ENCODE measurements around the gene CELA2A.
"Not testable (repeated sequence)": the region's sequence is repeated elsewhere in the genome, so short reads cannot be mapped to it uniquely, and the experiment has no call there.

Gene CELA2A

GRCh38 chr1:15443281-15443680, 13.3 kb upstream of the CELA2A start:
- DNase-seq, result no peak

- DNase-seq, result no peak
These were observed 11.8 kb upstream of the CELA2A start for GRCh38 chr1:15444468-15445389.

GRCh38 chr1:15445390-15446122, 11.0 kb upstream of the CELA2A start:
- DNase-seq, result no peak

- DNase-seq, result no peak
These were observed 10.3 kb upstream of the CELA2A start for GRCh38 chr1:15446212-15446611.

GRCh38 chr1:15448877-15449462, 7.6 kb upstream of the CELA2A start:
- DNase-seq, result no peak

GRCh38 chr1:15449567-15449966, 7.0 kb upstream of the CELA2A start:
- DNase-seq, result no peak

GRCh38 chr1:15451014-15451722, 5.4 kb upstream of the CELA2A start:
- no peak for DNase-seq

GRCh38 chr1:15452216-15452615, 4.3 kb upstream of the CELA2A start:
- DNase-seq, result no peak

- no peak for DNase-seq
These were observed 3.5 kb upstream of the CELA2A start for GRCh38 chr1:15452866-15453571.

GRCh38 chr1:15453734-15454133, 2.8 kb upstream of the CELA2A start:
- no peak for DNase-seq

GRCh38 chr1:15454256-15454655, 2.3 kb upstream of the CELA2A start:
- no peak for DNase-seq

GRCh38 chr1:15455522-15455921, 1.0 kb upstream of the CELA2A start:
- no peak for DNase-seq

- no peak for DNase-seq
These were observed 1.1 kb downstream of the CELA2A start for GRCh38 chr1:15457585-15457984.

- DNase-seq, result not testable (repeated sequence)
These were observed 1.9 kb downstream of the CELA2A start for GRCh38 chr1:15458388-15458787.

GRCh38 chr1:15459771-15460707, 3.5 kb downstream of the CELA2A start:
- no peak for DNase-seq

GRCh38 chr1:15460708-15461095, 4.2 kb downstream of the CELA2A start:
- no peak for DNase-seq

GRCh38 chr1:15463064-15463800, 6.7 kb downstream of the CELA2A start:
- DNase-seq, result not testable (repeated sequence)

GRCh38 chr1:15463926-15464322, 7.4 kb downstream of the CELA2A start:
- DNase-seq, result not testable (repeated sequence)

- DNase-seq, result no peak
These were observed 9.1 kb downstream of the CELA2A start for GRCh38 chr1:15465674-15466073.

Data from anterior cingulate cortex (tissue), 58 donors.